RWPE1 (cell line): ENCODE results near the gene CORO2B.

Source experiments
- CTCF ChIA-PET: fragments of 350-600 bp; sonication (Branson Sonifier 250); formaldehyde crosslinking; extraction: SDS; loops from one replicate; lab custom pipeline; 2021; lab: Yijun Ruan, JAX
- POLR2A ChIA-PET: fragments of 400-600 bp; formaldehyde crosslinking; extraction: SDS; loops from one replicate; lab custom pipeline; 2020; ENCODE audit warnings: antibody characterized with exemption; ENCODE audit not compliant: low non-redundant PET; lab: Yijun Ruan, JAX
- DNase-seq: peaks from one replicate; pipeline ENCODE4 v3.0.0; 2012; ENCODE audit warnings: low spot score
- H3K27ac ChIP-seq: fragments of 450-650 bp; 2 replicates; pipeline ENCODE4 v1.5.1; 2017
- TF ChIP-seq, protein P1 (sequence below): fragments of 450-650 bp; conservative IDR thresholded peaks from 2 replicates; pipeline ENCODE4 v1.5.1; 2017; ENCODE audit warnings: low read depth, mild to moderate bottlenecking

The CORO2B gene

DNA sequence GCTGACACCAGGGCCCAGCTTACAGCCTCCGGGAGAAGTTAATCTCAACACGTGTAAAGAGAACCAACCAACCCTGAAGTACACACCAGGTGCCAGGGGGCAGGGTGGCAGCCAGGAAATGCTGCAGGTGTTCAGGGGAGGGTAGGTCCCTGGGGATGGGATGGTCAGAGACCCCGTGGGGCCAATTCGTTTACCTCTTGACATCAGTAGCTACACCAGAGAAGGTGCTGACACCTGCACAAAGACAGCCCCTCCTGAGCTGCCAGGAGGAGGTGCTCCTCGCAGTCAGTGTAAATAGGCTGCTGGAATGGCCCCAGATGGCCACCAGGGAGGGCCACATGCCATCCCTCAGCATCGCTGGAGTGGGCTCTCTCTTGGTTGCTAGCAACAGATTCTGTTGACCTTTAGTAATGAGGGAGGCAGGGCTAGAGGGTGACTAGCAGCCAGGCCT, 52.8 kb downstream of the CORO2B start:
- TF ChIP-seq, protein P1, sequence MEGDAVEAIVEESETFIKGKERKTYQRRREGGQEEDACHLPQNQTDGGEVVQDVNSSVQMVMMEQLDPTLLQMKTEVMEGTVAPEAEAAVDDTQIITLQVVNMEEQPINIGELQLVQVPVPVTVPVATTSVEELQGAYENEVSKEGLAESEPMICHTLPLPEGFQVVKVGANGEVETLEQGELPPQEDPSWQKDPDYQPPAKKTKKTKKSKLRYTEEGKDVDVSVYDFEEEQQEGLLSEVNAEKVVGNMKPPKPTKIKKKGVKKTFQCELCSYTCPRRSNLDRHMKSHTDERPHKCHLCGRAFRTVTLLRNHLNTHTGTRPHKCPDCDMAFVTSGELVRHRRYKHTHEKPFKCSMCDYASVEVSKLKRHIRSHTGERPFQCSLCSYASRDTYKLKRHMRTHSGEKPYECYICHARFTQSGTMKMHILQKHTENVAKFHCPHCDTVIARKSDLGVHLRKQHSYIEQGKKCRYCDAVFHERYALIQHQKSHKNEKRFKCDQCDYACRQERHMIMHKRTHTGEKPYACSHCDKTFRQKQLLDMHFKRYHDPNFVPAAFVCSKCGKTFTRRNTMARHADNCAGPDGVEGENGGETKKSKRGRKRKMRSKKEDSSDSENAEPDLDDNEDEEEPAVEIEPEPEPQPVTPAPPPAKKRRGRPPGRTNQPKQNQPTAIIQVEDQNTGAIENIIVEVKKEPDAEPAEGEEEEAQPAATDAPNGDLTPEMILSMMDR: no peak
- ChIA-PET POLR2A (no interaction called here), CTCF (no interaction called here)
- DNase-seq: no peak
- no peak overlapping the region for H3K27ac ChIP-seq

DNA sequence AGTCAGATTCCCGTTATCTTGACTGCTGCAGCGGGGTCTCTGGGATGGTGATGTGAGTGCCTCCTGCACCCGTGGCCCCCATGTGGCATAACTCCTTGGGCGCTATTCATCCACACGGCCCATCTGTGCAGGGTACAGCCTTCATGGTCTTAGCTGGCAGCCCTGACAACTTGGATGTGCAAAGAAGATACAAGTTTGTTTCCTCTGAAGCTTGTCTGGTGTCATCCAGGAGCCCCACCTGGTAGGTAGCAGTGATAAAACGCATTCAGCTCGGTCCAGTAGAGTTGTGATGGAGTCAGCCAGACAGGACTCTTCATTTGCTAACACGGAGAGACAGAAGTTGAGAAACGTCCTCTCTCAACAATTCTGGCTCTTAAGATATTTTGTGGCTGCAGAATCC, 53.3 kb downstream of the CORO2B start:
- TF ChIP-seq, protein P1: no peak
- POLR2A ChIA-PET: no interaction called here
- H3K27ac ChIP-seq: no peak overlapping the region
- CTCF ChIA-PET: no interaction called here
- no peak for DNase-seq

DNA sequence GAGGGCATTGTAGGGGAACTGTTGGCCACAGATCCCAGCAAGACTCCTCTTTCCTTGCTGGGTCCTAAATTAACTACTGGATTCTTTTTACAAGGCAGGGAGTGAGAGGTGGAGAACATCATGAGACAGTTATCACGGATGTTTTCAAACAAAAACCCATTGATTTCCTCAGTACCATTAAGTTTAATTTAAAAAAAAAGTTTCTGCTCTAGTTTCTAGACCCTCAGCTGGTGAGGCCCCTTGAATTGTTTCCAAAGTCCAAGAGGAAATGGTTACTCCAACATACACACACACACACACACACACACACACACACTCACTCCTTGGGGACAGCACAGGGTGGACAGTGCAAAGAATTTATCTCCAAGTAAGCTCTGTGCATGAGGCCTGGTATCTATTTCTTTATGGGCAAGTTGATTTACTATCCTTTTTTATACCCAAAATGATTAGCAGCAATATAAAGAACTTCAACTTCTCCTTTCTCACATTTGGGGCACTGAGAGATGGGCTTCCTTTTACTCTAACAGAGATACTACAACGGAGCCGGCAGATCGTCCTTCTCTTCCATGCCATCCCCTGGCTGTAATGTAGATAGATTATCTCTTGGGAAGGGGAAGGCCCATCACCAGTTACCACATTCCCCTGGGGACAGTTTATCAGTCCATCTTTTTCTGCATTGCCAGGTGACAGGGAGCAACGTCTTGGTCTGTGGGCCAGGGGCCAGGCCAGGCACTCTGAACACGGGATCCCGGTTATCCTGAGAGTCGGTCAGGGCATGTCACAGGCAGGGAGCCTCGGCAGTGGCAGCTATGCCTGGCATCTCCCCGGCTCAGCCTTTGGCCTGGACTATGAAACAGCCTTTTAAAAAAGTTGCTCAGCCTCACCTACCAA, 54.7 kb downstream of the CORO2B start:
- DNase-seq: no peak
- POLR2A ChIA-PET: no interaction called here
- CTCF ChIA-PET: no interaction called here
- TF ChIP-seq, protein P1: no peak
- no peak overlapping the region for H3K27ac ChIP-seq

DNA sequence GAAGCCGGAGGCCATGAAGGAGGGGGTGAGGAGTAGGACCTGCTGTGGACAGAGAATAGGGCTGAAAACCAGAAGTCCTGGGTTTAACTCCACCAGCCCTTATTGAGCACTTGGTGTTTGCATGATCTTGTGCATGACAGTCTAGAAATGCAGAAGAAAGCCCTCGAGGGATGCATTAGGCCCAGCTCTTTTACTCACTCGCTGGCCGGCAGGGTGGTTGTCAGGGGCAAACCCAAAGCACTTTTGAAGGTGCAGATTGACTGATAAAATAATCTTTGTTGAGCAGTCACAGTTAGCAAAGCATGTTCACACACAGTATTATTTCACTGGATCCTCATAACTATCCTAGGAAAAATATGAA, 55.3 kb downstream of the CORO2B start:
- CTCF ChIA-PET: no interaction called here
- POLR2A ChIA-PET: no interaction called here
- TF ChIP-seq, protein P1: no peak
- DNase-seq: no peak
- no peak overlapping the region for H3K27ac ChIP-seq

DNA sequence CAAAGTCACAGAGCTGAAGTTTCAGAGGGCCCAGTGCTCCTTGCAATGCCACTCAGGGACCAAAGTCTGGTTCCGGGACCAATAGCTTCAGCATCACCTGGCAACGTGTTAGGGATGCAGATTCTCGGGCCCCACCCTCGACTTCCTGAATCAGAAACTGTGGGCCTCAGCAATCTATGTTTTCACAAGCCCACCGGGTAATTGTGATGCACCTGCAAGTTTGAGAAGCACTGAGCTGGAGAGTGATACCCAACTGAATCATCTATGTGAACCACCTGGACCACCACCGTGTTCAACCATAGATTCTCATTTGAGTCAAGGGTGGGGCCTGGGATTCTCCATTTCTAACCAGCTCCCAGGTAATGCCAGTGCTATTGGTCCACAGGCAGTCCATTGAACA, 55.7 kb downstream of the CORO2B start:
- POLR2A ChIA-PET: no interaction called here
- no peak overlapping the region for H3K27ac ChIP-seq
- no peak for DNase-seq
- TF ChIP-seq, protein P1: no peak
- CTCF ChIA-PET: interaction anchor here (0.6 kb wide), 1 partner anchor 13 kb away, joined by 4 read pairs; no protein-coding TSS in a partner anchor

DNA sequence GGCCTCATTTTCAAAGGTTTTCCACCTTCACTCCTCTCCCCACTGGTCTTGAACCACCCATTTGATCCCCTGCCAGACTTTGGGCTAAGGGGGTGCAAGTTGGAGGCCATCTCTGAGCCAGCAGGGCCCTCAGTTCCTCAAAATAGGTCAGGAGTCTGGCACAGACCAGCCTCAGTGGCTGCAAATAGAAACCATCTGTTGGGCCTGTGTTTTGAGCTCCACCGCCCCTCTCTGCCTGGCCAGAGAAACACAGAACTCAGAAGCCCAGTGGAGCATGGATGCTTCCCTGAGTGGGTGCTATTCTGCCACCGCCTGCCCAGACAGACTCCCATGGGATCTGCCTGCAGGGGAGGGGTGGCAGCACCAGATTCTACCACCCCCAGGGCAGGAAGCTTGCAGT, 56.3 kb downstream of the CORO2B start:
- TF ChIP-seq, protein P1: no peak
- no peak for DNase-seq
- H3K27ac ChIP-seq: no peak overlapping the region
- ChIA-PET POLR2A (no interaction called here), CTCF (interaction anchor here (0.6 kb wide), 1 partner anchor 14 kb away, joined by 4 read pairs; no protein-coding TSS in a partner anchor)
